GM19239 (cell line): Measurements from ENCODE around the gene ARIH2.

Source experiments
- DNase-seq: peaks from one replicate; pipeline ENCODE4 v3.0.0; 2011; ENCODE audit warnings: low spot score; ENCODE audit not compliant: insufficient read length
- FAIRE-seq: peaks from 2 replicates; lab custom pipeline; 2011; peaks lifted over from hg19 to GRCh38; lab: Jason Lieb, UNC

Gene ARIH2

GRCh38 chr3:48966367-48966766 lies 47.7 kb downstream of the ARIH2 start:
- no peak for FAIRE-seq
- no peak for DNase-seq

DNA sequence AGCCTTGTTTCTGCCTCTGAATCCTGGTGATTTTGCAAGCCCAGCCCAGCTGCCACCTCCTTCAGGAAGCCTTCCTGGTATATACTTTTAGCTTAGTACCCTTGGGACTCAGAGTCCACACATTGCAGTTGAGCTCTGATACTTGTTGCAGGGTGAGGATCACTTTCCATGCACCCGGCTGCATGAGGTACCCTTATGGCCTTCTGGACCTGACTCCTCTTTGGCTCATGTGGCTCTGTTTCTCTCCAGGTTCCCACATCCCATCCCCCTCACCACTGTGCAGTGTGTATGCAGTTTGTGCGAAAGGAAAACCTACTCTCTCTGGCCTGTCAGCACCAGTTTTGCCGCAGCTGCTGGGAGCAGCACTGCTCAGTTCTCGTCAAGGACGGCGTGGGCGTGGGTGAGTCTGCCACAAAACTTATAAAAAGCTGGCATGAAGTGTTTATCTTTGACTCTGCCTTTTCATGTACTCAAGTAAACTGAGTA lies 48.3 kb downstream of the ARIH2 start:
- DNase-seq (no peak), FAIRE-seq (no peak)

- DNase-seq, result no peak
- no peak for FAIRE-seq
These were observed 51.9 kb downstream of the ARIH2 start for GRCh38 chr3:48970586-48970985.

- no peak for FAIRE-seq
- no peak for DNase-seq
These were observed 55.6 kb downstream of the ARIH2 start for GRCh38 chr3:48974076-48974864.

DNA sequence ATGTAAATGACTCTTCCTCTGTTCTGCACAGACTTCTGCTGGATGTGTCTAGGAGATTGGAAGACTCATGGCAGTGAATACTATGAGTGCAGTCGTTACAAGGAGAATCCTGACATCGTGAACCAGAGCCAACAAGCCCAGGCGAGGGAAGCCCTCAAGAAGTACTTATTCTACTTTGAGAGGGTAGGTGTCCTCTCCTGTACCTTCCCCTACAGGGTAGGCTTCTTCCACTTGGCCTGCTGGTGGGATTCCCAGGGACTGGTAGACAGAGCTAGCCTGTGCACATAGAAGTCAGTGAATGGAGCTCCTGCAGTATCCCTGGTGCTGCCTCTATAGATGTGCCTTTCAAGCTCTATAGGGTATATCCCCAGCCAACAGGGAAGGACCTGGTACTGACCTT lies 60.8 kb downstream of the ARIH2 start:
- no peak for FAIRE-seq

DNA sequence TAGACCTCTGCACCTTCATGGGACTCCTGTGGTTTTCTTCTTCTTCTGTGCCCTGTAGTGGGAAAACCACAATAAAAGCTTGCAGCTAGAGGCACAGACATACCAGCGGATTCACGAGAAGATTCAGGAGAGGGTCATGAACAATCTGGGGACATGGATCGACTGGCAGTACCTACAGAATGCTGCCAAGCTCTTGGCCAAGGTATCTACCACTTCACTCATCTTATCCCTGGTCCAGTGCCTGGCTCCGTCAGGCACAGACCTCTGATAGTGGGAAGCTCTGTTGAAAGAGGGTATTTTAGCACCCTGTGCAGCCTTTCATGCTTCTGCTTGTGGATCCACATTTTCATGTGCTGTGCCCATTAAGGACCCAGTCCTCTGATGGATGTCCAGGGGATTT lies 61.7 kb downstream of the ARIH2 start:
- no peak for FAIRE-seq
- DNase-seq, result no peak

More for the DNA sequence above, 60.8 kb downstream of the ARIH2 start:
- DNase-seq, result no peak

DNA sequence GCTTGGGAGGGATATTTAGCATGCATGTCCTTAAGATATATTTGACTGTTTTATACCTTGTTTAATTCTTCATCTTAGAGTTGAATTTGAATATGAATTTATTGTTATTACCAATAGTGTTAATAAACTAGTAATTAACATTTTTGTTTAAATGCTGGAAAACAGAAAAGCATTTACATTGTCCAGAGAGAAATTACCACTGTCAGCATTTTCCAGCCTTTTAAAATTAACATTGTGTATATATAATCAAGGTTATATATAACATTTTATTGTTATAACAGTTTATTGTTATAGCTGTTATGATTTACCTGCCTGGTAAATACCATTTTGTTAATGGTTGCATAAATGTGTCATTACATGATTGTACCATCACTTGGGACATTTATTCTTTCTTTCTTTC lies 63.4 kb downstream of the ARIH2 start:
- DNase-seq (no peak), FAIRE-seq (no peak)

GRCh38 chr3:48982686-48983085 lies 64.0 kb downstream of the ARIH2 start:
- DNase-seq, result no peak
- FAIRE-seq, result no peak

GRCh38 chr3:48983096-48983495 lies 64.5 kb downstream of the ARIH2 start:
- FAIRE-seq (no peak), DNase-seq (no peak)

GRCh38 chr3:48984663-48985062 lies 66.0 kb downstream of the ARIH2 start:
- FAIRE-seq (no peak), DNase-seq (no peak)

DNA sequence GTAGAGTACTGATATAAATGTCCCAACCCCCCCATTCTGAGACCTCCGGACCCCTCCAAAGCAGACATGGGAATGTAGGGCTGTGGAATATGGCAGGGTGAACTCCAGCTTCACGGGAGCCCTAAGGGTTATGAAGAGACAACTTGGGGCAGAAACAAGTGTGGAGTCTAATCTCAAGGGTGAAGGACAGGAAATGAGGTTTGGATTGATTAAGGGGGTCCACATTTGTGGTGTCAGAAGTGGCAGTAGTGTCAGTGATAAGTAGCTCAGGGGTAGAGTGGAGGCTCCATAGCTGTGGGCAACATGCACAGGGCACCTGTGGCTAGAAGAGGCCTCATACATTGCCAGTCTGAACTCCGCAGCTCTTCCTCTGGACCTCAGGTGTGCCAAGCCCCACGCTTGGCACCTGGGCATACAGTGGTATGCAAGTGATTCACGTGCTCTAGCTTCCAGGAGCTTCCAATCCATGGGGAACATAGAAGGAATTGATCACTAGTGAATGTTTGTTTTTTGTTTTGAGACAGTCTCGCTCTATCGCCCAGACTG lies 67.3 kb downstream of the ARIH2 start:
- no peak for FAIRE-seq

GRCh38 chr3:48989126-48989795 lies 70.6 kb downstream of the ARIH2 start:
- FAIRE-seq, result no peak
- no peak for DNase-seq

More for the DNA sequence above, 67.3 kb downstream of the ARIH2 start:
- DNase-seq, result no peak

GRCh38 chr3:48989796-48990635 lies 71.4 kb downstream of the ARIH2 start, which contains the start of gene P4HTM:
Gene P4HTM, plus strand, starts transcription at chr3:48990241. Its CDS starts 16 bp downstream, at chr3:48990257.
- peak; percentile 62 for DNase-seq
- peak; percentile 84 for FAIRE-seq

DNA sequence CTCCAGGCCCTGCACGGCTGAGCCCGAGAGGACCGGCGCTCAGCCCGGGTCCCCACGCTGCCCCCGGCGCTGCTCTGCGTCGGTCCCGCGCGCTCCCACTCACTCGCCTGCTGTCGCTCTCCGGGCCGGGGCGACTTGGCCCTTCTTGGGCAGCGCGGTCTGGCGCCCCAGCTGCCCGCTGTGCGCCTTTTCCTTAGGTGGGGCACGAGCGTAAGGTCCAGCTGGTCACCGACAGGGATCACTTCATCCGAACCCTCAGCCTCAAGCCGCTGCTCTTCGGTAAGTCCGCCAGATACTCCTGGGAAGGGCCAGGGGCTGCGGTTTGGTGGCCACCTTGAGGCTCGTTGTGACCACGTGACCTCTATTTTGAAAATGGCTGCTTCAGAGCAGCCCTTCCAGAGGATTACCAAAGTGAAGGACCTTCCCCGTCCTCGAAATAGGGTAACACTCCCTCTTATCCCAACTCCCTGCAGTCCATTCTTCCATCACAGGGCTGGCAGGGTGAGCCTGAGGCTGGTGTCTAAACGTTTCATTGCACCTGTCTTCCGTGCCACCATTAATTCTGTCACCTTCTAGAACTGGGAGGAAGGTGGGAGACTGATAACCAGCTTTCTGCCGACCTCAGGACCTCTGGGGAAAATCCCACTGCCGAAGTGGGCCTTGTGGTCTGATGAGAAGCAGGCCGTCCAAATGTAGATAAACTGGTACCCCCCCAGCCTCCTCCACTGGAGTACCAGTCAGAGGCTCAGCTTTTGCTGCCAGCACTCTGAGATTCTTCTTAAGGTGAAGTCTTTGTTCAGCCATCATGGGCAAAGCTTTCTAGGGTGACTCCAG lies 72.2 kb downstream of the ARIH2 start:
- DNase-seq, result no peak

GRCh38 chr3:48991851-48992545 lies 73.4 kb downstream of the ARIH2 start:
- FAIRE-seq (no peak), DNase-seq (no peak)

More for the DNA sequence above, 72.2 kb downstream of the ARIH2 start:
- peak; percentile 90 for FAIRE-seq

DNA sequence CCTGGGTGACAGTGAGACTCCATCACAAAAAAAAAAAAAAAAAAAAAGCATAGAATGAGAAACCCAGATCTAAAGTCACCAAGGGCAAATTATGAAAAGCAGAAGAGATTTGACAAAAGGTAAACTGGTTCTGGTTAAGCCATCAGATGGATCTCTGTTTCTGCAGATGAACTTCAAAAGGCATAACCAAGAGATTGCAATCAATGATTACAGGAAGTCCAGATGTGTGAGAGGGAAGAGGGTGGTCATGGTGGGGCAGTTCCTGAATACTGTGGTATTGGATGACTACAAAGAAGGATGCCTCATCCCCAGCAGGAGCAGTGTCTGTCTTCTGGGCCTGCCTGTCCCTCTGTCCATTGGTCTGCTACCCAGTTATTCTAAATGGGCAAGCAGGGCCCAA lies 75.2 kb downstream of the ARIH2 start:
- no peak for FAIRE-seq
- DNase-seq, result no peak

- no peak for FAIRE-seq
- no peak for DNase-seq
These were observed 78.0 kb downstream of the ARIH2 start for GRCh38 chr3:48996640-48997039.

DNA sequence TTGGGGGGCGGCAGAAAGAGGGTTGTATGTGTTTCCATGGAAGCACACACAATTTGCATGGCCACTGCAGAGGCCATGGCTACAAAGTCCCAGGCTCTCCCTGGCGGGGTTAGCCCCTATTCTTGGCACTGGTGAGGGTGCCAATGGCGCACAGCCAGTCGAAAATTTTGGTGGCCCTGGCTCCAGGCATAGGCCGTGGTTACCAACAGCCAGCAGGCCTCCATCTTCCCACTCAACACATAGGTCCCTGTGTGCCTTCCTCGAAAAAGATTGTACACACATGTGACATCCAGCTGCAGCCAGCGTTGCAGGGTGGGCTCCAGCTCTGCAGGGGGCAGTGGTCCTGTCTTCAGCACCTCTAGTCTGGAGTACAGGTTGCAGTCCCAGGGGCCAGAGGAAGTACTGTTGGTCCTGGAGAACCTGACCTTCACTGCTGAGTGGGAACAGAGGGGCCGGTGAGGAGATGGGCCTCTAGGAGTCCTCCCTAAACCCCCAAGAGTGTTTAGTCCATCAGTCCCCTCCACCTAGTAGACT lies 78.5 kb downstream of the ARIH2 start:
- FAIRE-seq, result no peak
- no peak for DNase-seq
